ENCODE data around the gene COL8A1. TPM values are rescaled to one million over a fixed set of nuclear protein-coding genes. Genes with fewer than 3 reads are reported as not detected.

The COL8A1 gene
- polyA plus RNA-seq, 3 donors: not detected

DNA sequence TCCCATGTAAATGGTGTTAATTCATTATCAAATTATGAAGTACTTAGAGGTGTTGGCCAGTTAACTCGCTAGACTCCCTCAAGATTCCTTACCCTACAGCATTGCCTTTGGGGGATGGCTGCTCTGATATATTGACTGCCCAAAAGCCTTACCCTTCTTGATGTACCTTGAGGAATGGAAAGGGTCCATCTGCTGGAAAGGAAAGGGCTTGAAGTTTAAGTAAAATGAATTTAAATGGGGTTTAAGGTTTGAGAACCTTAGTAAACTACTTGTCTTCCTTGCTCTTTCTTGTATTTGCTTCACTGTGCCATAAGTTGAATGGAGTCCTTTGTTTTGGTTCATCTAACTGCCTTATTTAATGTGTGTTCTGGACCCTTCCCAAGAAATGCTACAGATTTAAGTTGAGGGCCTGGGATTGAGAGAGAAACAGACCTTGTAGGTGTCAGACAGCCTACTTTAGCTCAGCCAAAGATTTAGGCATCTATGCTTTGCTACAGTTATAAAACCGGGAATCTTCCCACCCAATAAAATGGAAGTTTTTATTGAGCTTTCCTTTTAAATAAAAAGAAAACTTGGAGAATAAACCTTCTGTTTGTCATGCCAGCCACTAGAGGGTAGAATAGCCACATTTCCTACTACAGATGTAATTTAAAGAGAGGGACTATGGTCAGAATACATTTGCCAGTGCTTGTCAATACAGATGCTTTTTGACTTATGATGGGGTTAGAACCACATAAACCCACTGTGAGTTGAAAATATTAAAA is 204.6 kb downstream of the COL8A1 start:
- Histone ChIP-seq H4K20me1 (ENCODE audit: insufficient read depth, low read length) (no peaks in the 10 kb centered on the region), H3K4me1 (ENCODE audit: control insufficient read depth in 1 of 2, insufficient read depth in 2 of 2, low read length in 2 of 2) (peaks cover 9 to 10% of the 10 kb centered on the region in 2 donors), H3K36me3 (replicated peaks in 1 of 2; ENCODE audit: control insufficient read depth in 1 of 2, insufficient read depth in 2 of 2, low read length in 2 of 2) (no peaks in the 10 kb centered on the region), H3K9me3 (replicated peaks in 1 of 2; ENCODE audit: control insufficient read depth in 1 of 2, insufficient read depth in 1 of 2, low read length in 2 of 2) (no peaks in the 10 kb centered on the region), H3K4me3 (replicated peaks in 1 of 3; ENCODE audit: low read depth in 2 of 3, low read length in 3 of 3) (no peak overlapping the region), H3K4me2 (replicated peaks; ENCODE audit: extremely low read depth, low read length, poor library complexity, severe bottlenecking) (no peak overlapping the region), H3K79me2 (ENCODE audit: insufficient read depth, low read length) (no peaks in the 10 kb centered on the region), H3K27ac (ENCODE audit: low read depth in 1 of 2, low read length in 2 of 2) (no peak overlapping the region), H3K27me3 (ENCODE audit: control insufficient read depth in 2 of 2, insufficient read depth in 2 of 2, low read length in 2 of 2) (no peaks in the 10 kb centered on the region), H3K9ac (ENCODE audit: insufficient read depth, low read length, poor library complexity, severe bottlenecking) (no peak overlapping the region), H2AFZ (ENCODE audit: insufficient read depth, low read depth, low read length, poor library complexity, severe bottlenecking) (no peak overlapping the region)
- TF ChIP-seq, protein P1, sequence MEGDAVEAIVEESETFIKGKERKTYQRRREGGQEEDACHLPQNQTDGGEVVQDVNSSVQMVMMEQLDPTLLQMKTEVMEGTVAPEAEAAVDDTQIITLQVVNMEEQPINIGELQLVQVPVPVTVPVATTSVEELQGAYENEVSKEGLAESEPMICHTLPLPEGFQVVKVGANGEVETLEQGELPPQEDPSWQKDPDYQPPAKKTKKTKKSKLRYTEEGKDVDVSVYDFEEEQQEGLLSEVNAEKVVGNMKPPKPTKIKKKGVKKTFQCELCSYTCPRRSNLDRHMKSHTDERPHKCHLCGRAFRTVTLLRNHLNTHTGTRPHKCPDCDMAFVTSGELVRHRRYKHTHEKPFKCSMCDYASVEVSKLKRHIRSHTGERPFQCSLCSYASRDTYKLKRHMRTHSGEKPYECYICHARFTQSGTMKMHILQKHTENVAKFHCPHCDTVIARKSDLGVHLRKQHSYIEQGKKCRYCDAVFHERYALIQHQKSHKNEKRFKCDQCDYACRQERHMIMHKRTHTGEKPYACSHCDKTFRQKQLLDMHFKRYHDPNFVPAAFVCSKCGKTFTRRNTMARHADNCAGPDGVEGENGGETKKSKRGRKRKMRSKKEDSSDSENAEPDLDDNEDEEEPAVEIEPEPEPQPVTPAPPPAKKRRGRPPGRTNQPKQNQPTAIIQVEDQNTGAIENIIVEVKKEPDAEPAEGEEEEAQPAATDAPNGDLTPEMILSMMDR (IDR thresholded peaks at IDR 0.05): peak; percentile 64
- Mint-ChIP-seq H3K27ac (no peak overlapping the region), H3K36me3 (no peaks in the 10 kb centered on the region), H3K27me3 (ENCODE audit: low read depth in 3 of 3) (peaks cover 0 to 1% (median 0%) of the 10 kb centered on the region in 3 donors), H3K4me3 (no peak overlapping the region), H3K9me3 (no peaks in the 10 kb centered on the region), H3K4me1 (peaks cover 12% of the 10 kb centered on the region)
- DNase-seq: peak; percentile 6 to 21 (median 10)
- no CpG with 5 or more reads among the region's 2 CpGs for WGBS (ENCODE audit: insufficient coverage)
- intact Hi-C loops (cut with micrococcal nuclease): loop anchor here in 1 of 2 donors (10.0 kb wide), 1 partner anchor 232 kb away; no protein-coding TSS in a partner anchor

DNA sequence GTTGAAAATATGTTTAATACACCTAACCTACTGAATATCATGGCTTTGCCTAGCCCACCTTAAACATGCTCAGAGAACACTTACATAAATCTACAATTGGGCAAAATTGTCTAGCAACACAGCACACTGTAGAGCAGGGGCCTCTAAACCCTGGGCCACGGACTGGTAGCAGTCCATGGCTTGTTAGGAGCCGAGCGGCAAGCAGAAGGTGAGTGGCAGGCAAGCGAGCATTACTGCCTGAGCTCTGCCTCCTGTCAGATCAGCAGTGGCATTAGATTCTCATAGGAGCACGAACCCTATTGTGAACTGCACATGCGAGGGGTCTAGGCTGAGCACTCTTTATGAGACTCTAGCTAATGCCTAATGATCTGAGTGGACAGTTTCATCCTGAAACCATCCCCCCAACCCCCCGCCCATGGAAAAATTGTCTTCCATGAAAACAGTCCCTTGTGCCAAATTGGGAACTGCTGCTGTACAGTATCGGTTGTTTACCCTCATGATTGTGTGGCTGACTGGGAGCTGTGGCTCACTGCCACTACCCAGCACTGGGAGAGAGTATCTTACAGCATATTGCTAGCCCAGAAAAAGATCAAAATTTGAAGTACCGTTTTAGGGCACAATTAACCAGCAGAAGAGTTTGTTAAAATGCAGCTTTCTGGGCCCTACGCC is 205.3 kb downstream of the COL8A1 start:
- H3K79me2 ChIP-seq (ENCODE audit: insufficient read depth, low read length): no peaks in the 10 kb centered on the region

More for the DNA sequence above, 205.3 kb downstream of the COL8A1 start:
- Mint-ChIP-seq H3K27me3 (ENCODE audit: low read depth in 3 of 3) (peaks cover 0 to 1% (median 0%) of the 10 kb centered on the region in 3 donors), H3K4me1 (peaks cover 12% of the 10 kb centered on the region), H3K9me3 (no peaks in the 10 kb centered on the region), H3K4me3 (no peak overlapping the region), H3K36me3 (no peaks in the 10 kb centered on the region), H3K27ac (no peak overlapping the region)
- Histone ChIP-seq H3K9ac (ENCODE audit: insufficient read depth, low read length, poor library complexity, severe bottlenecking) (no peak overlapping the region), H3K36me3 (replicated peaks in 1 of 2; ENCODE audit: control insufficient read depth in 1 of 2, insufficient read depth in 2 of 2, low read length in 2 of 2) (no peaks in the 10 kb centered on the region), H3K27ac (ENCODE audit: low read depth in 1 of 2, low read length in 2 of 2) (no peak overlapping the region), H2AFZ (ENCODE audit: insufficient read depth, low read depth, low read length, poor library complexity, severe bottlenecking) (no peak overlapping the region), H3K4me3 (replicated peaks in 1 of 3; ENCODE audit: low read depth in 2 of 3, low read length in 3 of 3) (no peak overlapping the region), H3K27me3 (ENCODE audit: control insufficient read depth in 2 of 2, insufficient read depth in 2 of 2, low read length in 2 of 2) (no peaks in the 10 kb centered on the region), H3K4me1 (ENCODE audit: control insufficient read depth in 1 of 2, insufficient read depth in 2 of 2, low read length in 2 of 2) (peaks cover 9 to 10% of the 10 kb centered on the region in 2 donors), H4K20me1 (ENCODE audit: insufficient read depth, low read length) (no peaks in the 10 kb centered on the region), H3K4me2 (replicated peaks; ENCODE audit: extremely low read depth, low read length, poor library complexity, severe bottlenecking) (no peak overlapping the region), H3K9me3 (replicated peaks in 1 of 2; ENCODE audit: control insufficient read depth in 1 of 2, insufficient read depth in 1 of 2, low read length in 2 of 2) (no peaks in the 10 kb centered on the region)
- 91% methylated on average over 10 of the region's 10 CpGs for WGBS (ENCODE audit: insufficient coverage)
- no peak for DNase-seq
- intact Hi-C loops (cut with micrococcal nuclease): loop anchor here in 1 of 2 donors (10.0 kb wide), 1 partner anchor 231 kb away; no protein-coding TSS in a partner anchor
- TF ChIP-seq, protein P1 (IDR thresholded peaks at IDR 0.05): peak; percentile 10
